ENCODE measurements around the gene KCTD10. TPM values are rescaled to one million over a fixed set of nuclear protein-coding genes. Genes with fewer than 3 reads are reported as not detected.

The KCTD10 gene
- total RNA-seq, 4 donors from 2014 or later: 38.2 to 88.4 (median 63.6) TPM

DNA sequence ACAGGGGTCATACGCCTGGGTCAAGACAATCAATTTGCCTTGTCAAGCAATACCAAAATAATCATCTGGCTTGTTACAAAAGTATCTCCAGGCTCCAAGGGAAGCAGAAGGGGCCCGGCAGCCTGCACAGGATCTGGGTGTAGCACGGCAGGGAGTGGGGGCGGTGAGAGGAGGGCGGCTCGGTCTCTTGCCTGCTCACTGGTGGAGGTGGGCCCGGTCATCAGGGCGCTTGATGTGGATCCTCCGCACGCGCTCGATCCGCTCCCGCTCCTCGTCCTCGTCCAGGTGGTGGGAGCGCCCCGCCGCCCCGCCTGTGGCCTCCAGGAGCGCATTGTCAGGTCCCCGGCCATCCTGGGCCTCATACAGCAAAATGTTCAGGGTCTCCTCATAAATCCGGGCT is 25.7 kb downstream of the KCTD10 start:
- Histone ChIP-seq H3K9me3 (no peaks in the 10 kb centered on the region), H3K27ac (no peak overlapping the region), H3K4me1 (peaks cover 0 to 4% of the 10 kb centered on the region in 2 donors), H3K36me3 (no peaks in the 10 kb centered on the region), H3K4me3 (no peak overlapping the region), H3K27me3 (no peaks in the 10 kb centered on the region)
- no peak for DNase-seq
- TF ChIP-seq, protein P1, sequence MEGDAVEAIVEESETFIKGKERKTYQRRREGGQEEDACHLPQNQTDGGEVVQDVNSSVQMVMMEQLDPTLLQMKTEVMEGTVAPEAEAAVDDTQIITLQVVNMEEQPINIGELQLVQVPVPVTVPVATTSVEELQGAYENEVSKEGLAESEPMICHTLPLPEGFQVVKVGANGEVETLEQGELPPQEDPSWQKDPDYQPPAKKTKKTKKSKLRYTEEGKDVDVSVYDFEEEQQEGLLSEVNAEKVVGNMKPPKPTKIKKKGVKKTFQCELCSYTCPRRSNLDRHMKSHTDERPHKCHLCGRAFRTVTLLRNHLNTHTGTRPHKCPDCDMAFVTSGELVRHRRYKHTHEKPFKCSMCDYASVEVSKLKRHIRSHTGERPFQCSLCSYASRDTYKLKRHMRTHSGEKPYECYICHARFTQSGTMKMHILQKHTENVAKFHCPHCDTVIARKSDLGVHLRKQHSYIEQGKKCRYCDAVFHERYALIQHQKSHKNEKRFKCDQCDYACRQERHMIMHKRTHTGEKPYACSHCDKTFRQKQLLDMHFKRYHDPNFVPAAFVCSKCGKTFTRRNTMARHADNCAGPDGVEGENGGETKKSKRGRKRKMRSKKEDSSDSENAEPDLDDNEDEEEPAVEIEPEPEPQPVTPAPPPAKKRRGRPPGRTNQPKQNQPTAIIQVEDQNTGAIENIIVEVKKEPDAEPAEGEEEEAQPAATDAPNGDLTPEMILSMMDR (IDR thresholded peaks at IDR 0.05): no peak
- TF ChIP-seq POLR2A (IDR thresholded peaks at IDR 0.05): no peak
- intact Hi-C loops (cut with DNase I; ENCODE audit: low total_unique reads): no loop called here

DNA sequence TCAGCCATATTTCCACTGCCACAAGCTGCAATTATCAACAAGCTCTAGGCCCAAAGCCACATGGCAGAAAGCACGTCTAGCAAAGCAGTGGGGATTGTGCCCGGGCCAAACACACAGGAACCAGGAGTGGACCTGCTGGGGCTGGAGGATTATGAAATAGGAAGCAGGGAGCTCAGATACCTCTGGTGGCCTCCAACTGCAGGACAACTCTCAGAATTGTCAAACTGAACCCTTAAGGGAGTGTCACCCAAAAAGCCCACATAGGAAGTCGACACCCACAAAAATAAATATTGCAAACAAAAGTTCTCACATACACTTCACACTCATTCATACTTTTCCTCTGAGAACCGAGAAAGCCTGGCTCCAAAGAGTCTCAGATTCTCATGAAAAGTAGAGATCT is 26.1 kb downstream of the KCTD10 start:
- Histone ChIP-seq H3K4me1 (peaks cover 0 to 4% of the 10 kb centered on the region in 2 donors), H3K27ac (no peak overlapping the region), H3K27me3 (no peaks in the 10 kb centered on the region), H3K9me3 (no peaks in the 10 kb centered on the region), H3K4me3 (no peak overlapping the region), H3K36me3 (no peaks in the 10 kb centered on the region)
- DNase-seq: no peak
- TF ChIP-seq, protein P1 (IDR thresholded peaks at IDR 0.05): no peak
- TF ChIP-seq POLR2A (IDR thresholded peaks at IDR 0.05): no peak
- intact Hi-C loops (cut with DNase I; ENCODE audit: low total_unique reads): no loop called here

DNA sequence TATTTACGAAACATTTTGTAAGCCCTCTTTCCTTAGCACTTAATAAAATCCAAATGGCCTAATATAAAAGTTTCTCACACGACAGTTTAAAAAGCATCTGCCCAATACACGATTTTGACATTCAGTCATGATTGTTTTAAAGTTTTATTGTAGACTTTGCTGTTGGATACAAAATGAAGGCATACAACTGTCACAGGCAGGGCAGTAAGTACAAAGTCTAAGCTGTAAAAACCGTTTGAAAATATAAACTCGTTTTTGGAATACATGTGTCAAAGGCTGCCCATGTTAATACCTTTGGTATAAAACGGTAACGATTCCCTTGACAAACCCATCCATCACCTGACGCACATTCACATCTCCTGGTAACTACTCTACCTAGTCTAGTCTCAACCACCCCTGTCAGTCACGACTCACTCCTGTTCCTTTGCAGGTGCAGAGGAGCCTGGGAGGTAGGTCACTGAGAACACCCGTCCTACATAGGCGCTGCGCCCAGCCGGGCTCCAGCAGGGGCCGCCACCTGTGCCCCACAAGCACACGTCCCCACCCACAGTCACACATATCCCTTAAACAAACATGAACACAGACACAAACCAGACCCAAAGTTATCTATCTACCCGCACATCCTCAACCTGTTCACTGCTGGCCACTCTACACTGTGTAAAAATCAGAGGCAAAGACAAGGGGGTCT is 27.1 kb downstream of the KCTD10 start:
- TF ChIP-seq POLR2A (IDR thresholded peaks at IDR 0.05): no peak
- TF ChIP-seq, protein P1 (IDR thresholded peaks at IDR 0.05): no peak
- H3K27ac ChIP-seq: no peak overlapping the region
- DNase-seq: no peak
- no peaks in the 10 kb centered on the region for H3K36me3 ChIP-seq
- H3K27me3 ChIP-seq: no peaks in the 10 kb centered on the region
- H3K4me1 ChIP-seq: peaks cover 0 to 4% of the 10 kb centered on the region in 2 donors
- H3K4me3 ChIP-seq: no peak overlapping the region
- intact Hi-C loops (cut with DNase I; ENCODE audit: low total_unique reads): no loop called here
- H3K9me3 ChIP-seq: no peaks in the 10 kb centered on the region

DNA sequence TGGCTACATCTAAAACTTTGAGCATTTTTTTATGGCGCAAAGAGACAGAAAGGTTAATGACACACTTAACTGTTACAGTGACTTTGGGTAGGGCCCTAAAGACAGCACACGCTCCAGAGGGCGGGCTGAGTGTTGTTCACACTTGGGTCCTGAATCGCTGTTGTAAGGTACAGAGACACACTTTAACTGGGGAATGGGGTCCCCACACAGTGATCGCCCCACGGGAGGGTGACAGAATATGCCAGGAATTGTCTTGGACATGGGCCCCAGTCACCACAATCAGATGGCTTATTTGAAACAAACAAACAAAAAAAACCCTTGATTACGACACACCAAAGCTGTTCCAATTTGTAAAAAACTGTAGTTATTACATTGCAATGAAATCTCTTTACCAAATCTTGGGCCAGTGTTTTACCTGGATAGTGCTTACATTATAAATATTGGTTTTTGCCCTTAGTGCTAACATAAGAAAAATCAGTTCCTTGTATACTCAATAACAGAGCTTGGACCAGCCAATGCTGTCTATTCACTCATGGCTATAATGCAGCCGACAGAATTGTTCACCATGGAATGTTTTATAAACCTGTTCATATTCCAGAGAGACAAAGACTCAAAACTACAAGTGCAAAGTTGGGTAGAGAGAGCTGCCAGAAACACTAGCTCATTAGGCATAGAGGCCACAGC is 28.3 kb downstream of the KCTD10 start:
- Histone ChIP-seq H3K27ac (no peak overlapping the region), H3K9me3 (no peaks in the 10 kb centered on the region), H3K27me3 (no peaks in the 10 kb centered on the region), H3K4me3 (no peak overlapping the region), H3K4me1 (peaks cover 0 to 4% of the 10 kb centered on the region in 2 donors), H3K36me3 (no peaks in the 10 kb centered on the region)
- DNase-seq: no peak
- TF ChIP-seq, protein P1 (IDR thresholded peaks at IDR 0.05): no peak
- no peak for TF ChIP-seq POLR2A (IDR thresholded peaks at IDR 0.05)
- intact Hi-C loops (cut with DNase I; ENCODE audit: low total_unique reads): no loop called here

DNA sequence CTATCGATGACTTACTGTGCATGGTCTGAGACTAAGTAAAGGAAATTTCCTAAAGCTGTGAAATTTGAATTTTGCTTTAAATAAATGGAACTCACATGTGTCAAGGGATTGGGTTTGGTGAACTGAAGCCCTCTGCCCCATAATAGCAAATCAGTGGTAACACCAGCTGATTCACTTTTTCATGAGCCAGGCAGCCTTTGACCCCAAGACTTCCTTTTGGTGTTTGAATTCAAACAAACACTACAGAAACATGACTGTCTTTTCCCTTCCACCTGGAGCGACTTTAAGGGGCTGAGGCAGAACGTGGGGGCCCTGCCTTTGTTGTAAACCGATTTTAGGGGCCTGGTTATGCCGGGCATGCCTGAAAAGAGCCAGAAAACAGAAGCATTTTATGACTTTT is 28.8 kb downstream of the KCTD10 start:
- DNase-seq: no peak
- no peak overlapping the region for H3K27ac ChIP-seq
- no peaks in the 10 kb centered on the region for H3K27me3 ChIP-seq
- intact Hi-C loops (cut with DNase I; ENCODE audit: low total_unique reads): no loop called here
- H3K36me3 ChIP-seq: no peaks in the 10 kb centered on the region
- TF ChIP-seq POLR2A (IDR thresholded peaks at IDR 0.05): no peak
- TF ChIP-seq, protein P1 (IDR thresholded peaks at IDR 0.05): no peak
- H3K9me3 ChIP-seq: no peaks in the 10 kb centered on the region
- H3K4me3 ChIP-seq: no peak overlapping the region
- peaks cover 0 to 4% of the 10 kb centered on the region in 2 donors for H3K4me1 ChIP-seq

Measured in uterus (tissue), 4 donors.